Stimulated activated naive CD4-positive, alpha-beta T cell (primary cell): ENCODE data around the gene GPLD1.

ENCODE experiments used
- DNase-seq, 6 experiments: peaks; one replicate each; lab custom pipeline; 2025; lab: John Stamatoyannopoulos, UW

GPLD1 gene

GRCh38 chr6:24501374-24501773, 12.0 kb upstream of the GPLD1 start:
- no peak for DNase-seq

- DNase-seq = no peak
Observed at GRCh38 chr6:24500683-24501082, 11.3 kb upstream of the GPLD1 start.

DNA sequence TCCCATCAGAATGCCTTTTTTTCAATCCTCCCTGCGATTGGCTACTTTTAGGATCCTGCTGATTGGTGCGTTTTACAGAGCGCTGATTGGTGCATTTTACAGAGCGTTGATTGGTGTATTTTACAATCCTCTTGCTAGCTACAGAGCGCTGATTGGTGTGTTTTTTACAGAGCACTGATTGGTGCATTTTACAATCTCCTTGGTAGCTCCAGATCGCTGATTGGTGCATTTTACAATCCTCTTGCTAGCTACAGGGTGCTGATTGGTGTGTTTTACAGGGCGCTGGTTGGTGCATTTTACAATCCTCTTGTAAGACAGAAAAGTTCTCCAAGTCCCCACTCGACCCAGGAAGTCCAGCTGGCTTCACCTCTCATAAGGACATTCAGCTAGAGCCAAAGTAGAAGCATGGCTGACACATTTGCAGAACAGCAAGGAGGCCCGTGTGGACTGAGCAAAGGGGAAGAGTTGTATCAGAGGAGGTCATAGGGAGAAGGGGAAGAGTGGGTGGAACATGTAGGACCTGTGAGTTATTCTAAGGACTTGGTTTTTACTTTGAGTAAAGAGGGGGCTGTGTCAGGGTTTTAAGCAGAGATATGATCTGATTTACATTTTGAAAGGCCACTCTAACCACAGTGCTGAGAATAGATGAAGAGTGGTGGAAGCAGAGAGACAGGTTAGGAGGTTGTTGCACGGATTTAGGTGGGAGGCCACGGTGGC, 8.0 kb upstream of the GPLD1 start:
- DNase-seq = peak in 1 of 6 experiments; percentile 12

DNA sequence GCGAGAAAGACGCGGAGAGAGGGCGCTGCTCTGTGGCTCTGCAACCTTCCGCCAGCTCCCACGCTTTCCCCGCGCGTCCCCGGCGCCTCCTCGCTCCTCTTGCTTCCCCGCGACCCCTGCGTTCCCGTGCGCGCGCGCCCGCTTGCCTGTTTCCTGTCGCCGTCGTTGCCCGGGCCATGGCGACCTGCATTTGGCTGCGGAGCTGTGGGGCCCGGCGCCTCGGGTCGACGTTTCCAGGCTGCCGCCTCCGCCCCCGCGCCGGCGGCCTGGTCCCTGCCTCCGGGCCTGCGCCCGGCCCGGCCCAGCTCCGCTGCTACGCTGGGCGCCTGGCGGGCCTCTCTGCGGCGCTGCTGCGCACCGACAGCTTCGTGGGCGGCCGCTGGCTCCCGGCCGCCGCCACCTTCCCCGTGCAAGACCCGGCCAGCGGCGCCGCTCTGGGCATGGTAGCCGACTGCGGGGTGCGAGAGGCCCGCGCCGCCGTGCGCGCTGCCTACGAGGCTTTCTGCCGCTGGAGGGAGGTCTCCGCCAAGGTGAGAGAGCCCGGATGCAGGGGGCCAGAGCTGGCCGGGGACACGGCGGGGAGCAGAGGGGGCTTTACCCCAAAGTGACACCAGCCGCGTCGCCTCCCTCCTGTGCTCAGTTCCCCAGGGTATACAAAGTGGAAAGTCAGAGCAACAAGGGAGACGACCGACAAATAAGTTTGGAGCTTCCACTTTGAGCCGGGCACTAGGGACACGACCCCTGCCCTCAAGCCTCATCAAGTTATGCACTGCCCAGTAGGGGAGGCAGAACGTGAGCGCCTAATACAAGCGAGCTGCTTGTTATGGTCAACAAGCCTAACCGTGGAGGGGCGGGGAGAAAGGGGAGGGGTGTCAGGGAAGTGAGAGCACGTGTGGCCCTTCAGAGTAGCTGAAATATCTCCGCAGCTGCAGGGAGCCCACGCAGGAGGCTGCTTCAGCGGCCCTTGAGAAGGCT, 5.7 kb upstream of the GPLD1 start, which contains the start of gene ALDH5A1:
TSS of gene ALDH5A1 (plus strand) at position 149 of the 975 bp plus-strand sequence. CDS start at position 177, 28 bp downstream.
- peak; percentile 69 to 84 (median 77) for DNase-seq

- DNase-seq = no peak
Observed at GRCh38 chr6:24493945-24494820, 4.8 kb upstream of the GPLD1 start.

- no peak for DNase-seq
Observed at GRCh38 chr6:24492475-24492874, 3.1 kb upstream of the GPLD1 start.

DNA sequence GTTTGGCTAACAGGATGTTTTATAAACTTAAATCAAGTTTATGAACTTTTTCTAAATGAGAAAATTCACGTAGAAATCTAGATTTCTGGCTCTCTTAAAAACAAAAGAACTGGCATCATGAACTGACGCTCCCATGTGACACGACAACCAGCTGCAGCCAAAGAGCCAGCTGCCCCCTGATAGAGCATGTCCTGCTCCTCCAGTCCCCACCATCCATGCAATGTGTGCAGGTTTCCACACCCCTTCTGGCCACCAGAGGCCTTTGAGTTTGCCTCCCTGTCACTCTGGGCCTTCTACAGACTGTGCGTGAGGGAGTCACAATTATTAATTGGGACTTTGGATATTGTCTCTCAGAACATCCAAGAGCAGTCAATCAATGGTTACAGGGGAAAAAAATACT, 1.6 kb upstream of the GPLD1 start:
- DNase-seq = no peak

DNA sequence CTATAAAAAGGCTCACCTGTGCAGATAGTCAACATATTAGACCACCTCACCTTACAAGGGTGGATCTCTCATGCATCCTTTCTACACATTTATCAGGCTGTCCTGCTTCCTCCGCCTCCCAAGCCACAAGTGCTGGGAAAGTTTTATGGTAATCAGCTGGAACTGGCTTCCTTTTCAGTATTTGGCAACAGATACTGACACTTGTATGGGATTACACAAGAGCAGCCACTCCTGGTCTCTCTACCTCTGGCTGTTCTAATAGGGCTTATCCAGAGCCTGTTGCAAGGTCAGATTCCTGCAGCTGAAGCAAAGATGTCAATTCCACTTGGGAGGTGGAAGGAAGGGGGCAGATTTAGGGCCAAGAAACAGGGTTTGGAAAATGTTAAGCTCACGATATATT, 503 bp upstream of the GPLD1 start:
- DNase-seq = no peak

DNA sequence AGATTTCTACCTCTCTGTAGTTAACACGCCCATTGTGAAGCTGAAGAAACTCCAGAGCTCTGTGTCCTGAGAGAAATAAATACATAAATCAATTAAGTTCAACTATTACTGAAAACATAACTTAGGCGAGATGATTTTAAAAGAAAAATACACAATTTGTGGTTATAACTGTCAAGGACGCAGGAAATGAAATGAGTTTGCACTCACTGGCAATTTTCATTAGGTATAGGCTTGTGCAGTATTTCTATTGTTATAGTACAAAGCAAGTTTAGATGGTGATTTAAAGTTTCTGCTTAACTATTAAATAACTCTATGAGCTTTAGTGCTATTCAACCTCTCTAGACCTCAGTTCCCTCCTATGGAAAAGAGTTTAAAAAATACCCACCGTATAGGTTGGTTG, 3.3 kb downstream of the GPLD1 start:
- no peak for DNase-seq

- DNase-seq = no peak
Observed at GRCh38 chr6:24484657-24485323, 4.6 kb downstream of the GPLD1 start.

DNA sequence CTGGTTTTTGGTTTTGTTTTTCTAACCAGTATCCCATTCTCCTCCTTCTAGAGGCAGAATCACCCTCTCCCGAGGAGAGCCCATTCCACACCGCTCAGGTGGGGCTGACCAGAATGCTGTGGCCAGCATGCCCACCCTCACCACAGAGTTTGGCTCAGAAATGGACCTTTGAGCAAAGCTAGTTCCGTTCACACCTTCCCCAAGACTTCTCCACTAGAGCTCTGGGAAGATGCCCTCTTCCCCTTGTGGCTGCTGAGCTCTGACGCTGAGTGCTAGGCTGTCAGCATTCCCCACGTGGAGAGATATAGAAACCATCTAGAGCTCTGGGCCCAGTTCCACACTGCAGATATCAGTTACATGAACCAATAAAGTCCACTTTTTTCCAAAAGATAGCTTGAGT, 7.9 kb downstream of the GPLD1 start:
- no peak for DNase-seq

DNA sequence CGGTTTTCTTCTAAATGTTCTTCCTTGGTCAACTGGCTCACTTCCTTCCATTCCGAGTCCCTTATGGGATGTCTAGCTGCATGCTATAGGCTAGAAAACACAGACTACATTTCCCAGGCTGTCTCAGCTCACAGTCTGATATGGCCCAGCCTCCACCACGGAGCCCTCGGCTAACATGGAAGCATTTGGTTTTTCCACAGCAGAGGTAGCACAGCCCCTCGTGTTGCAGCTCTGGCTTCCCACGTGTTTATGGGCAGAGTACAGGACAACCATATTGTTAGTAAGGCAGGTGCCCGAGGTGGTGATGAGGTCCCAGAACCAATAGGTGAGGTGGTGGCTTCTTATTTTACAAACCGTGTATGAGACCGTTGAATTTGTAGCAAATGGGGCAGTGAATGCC, 8.7 kb downstream of the GPLD1 start:
- no peak for DNase-seq

- DNase-seq = no peak
Observed at GRCh38 chr6:24478903-24479302, 10.5 kb downstream of the GPLD1 start.

GRCh38 chr6:24477070-24477469, 12.3 kb downstream of the GPLD1 start:
- no peak for DNase-seq

- no peak for DNase-seq
Observed at GRCh38 chr6:24476631-24477030, 12.7 kb downstream of the GPLD1 start.

- DNase-seq = no peak
Observed at GRCh38 chr6:24472181-24472580, 17.2 kb downstream of the GPLD1 start.

DNA sequence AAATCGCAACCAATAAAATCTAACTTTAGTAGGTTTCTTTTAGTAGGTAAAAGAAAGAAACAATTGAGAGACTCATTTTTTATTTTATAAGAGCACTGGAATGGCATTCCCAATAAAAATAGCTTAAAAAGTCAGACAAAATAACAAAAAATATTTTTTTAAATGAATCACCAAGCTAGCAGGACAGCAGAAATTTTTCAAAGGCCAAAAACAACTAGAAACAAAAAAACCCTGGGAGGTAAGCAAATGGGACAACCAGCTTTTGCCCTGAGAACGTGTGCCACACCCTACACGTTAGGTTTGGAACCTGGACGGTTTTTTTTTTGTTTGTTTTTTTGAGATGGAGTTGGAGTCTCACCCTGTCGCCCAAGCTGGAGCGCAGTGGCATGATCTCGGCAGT, 19.6 kb downstream of the GPLD1 start:
- no peak for DNase-seq

- DNase-seq = no peak
Observed at GRCh38 chr6:24464253-24465038, 24.9 kb downstream of the GPLD1 start.

GRCh38 chr6:24460966-24461365, 28.4 kb downstream of the GPLD1 start:
- no peak for DNase-seq

DNA sequence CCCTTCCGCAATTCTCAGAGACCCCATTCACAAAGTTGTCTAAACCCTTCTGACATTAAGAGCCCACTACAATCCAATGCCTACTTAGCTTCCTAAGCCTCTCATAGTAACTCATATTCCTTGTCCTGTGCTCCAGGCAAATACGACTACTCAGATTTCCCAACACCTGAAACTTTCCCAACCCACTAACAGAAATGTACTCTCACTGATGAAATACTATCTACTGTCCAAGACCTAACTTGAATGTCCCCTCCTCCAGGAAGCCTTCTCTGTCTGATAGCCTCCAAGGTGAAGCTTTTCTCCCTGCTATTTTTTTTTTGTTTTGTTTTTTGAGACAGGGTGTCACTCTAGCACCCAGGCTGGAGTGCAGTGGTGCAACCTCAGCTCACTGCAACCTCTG, 30.4 kb downstream of the GPLD1 start:
- DNase-seq = no peak

DNA sequence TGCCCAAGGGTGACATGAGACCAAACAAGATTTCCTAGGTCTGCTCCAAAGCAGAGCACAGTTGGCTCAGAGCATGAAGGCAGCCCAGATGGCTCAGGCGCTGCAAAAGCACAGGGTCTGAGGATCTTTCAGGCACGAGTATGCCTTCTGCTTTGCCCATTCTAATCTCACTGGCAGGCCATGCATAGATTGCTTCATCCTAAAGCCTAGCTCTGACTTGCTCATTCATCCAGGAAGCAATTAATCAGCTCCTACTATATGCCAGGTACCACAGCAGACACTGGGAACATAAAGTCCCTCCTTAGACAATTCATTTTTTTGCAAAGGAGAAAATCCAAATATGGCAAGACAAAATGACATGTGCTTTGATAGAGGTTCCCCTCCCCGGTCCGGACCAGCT, 31.2 kb downstream of the GPLD1 start:
- DNase-seq = no peak
